ENCODE measurements around the gene MALT1. TPM values are rescaled to one million over a fixed set of nuclear protein-coding genes. Genes with fewer than 3 reads are reported as not detected.

Gene MALT1
- polyA plus RNA-seq, 2 of the 4 experiments (the other 2 are of a cell fraction) = 30.7 to 34.0 TPM

- Histone ChIP-seq H3K4me1 (peaks cover 49% of the 10 kb centered on the region), H3K27ac (peak overlapping the region; percentile 18 to 89; a peak in 4 of 6 replicates), H3K4me3 (no peak overlapping the region), H3K9me3 (no peaks in the 10 kb centered on the region), H3K4me2 (no peak overlapping the region; the same call in 2 of the 3 replicates)
- DNase-seq (ENCODE audit: low read depth in 1 of 2, low spot score in 1 of 2) (no peak), FAIRE-seq (no peak), ATAC-seq (no peak)
- 92% methylated on average over 2 of the region's 2 CpGs for WGBS (ENCODE audit: missing lambda C conversion rate)
- ChIA-PET POLR2A (no interaction called here), CTCF (no interaction called here)
- TF ChIP-seq GATA3 (IDR thresholded peaks at IDR 0.05; ENCODE audit: borderline replicate concordance) (no peak), USF2 (IDR thresholded peaks at IDR 0.05) (no peak), RCOR1 (IDR thresholded peaks at IDR 0.05; ENCODE audit: low read depth, low read length) (no peak)
These were observed 32.8 kb upstream of the MALT1 start for GRCh38 chr18:58638441-58638840.

GRCh38 chr18:58639237-58639636 lies 32.0 kb upstream of the MALT1 start:
- CTCF ChIA-PET = no interaction called here
- FAIRE-seq = no peak
- H3K27ac ChIP-seq = peak overlapping the region; percentile 54 to 89

GRCh38 chr18:58639751-58640427 lies 31.4 kb upstream of the MALT1 start:
- Histone ChIP-seq H3K4me2 (peak overlapping the region; percentile 55), H3K4me1 (peaks cover 53% of the 10 kb centered on the region), H3K4me3 (no peak overlapping the region), H3K9me3 (no peaks in the 10 kb centered on the region), H3K27ac (peak overlapping the region; percentile 54 to 89)
- no peak for DNase-seq (ENCODE audit: low read depth in 1 of 2, low spot score in 1 of 2)
- ChIA-PET POLR2A (interaction anchor here (0.5 to 1.8 kb wide), 2 partner anchors 29 to 31 kb away, joined by 3 to 10 read pairs; partner anchors contain the start of gene MALT1), CTCF (no interaction called here)
- ATAC-seq = peak in 1 of 2 experiments; percentile 50; a peak in 2 of 6 replicates
- WGBS (ENCODE audit: missing lambda C conversion rate) = 46% methylated on average over 5 of the region's 5 CpGs
- no peak for FAIRE-seq
- TF ChIP-seq KDM1A (IDR thresholded peaks at IDR 0.05; ENCODE audit: low read depth) (no peak), CEBPB (IDR thresholded peaks at IDR 0.05) (peak; percentile 77 to 82)

More at GRCh38 chr18:58639237-58639636, 32.0 kb upstream of the MALT1 start:
- 91% methylated on average over 2 of the region's 2 CpGs for WGBS (ENCODE audit: missing lambda C conversion rate)
- TF ChIP-seq REST (IDR thresholded peaks at IDR 0.05) (no peak), MAFK (IDR thresholded peaks at IDR 0.05; ENCODE audit: partially characterized antibody) (no peak), BHLHE40 (IDR thresholded peaks at IDR 0.05; ENCODE audit: low read depth, low read length) (no peak), EP300 (IDR thresholded peaks at IDR 0.05) (no peak), TP53 (CRISPR knock-in tag; IDR thresholded peaks at IDR 0.05) (no peak), CHD2 (IDR thresholded peaks at IDR 0.05; ENCODE audit: low read length, partially characterized antibody) (no peak)
- TF ChIP-seq, protein P1, sequence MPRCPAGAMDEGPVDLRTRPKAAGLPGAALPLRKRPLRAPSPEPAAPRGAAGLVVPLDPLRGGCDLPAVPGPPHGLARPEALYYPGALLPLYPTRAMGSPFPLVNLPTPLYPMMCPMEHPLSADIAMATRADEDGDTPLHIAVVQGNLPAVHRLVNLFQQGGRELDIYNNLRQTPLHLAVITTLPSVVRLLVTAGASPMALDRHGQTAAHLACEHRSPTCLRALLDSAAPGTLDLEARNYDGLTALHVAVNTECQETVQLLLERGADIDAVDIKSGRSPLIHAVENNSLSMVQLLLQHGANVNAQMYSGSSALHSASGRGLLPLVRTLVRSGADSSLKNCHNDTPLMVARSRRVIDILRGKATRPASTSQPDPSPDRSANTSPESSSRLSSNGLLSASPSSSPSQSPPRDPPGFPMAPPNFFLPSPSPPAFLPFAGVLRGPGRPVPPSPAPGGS (IDR thresholded peaks at IDR 0.05) = no peak
- Histone ChIP-seq H3K9me3 (no peaks in the 10 kb centered on the region), H3K4me1 (peaks cover 49% of the 10 kb centered on the region), H3K4me3 (no peak overlapping the region), H3K4me2 (peak overlapping the region; percentile 55)
- POLR2A ChIA-PET = interaction anchor here (0.5 to 1.8 kb wide), 2 partner anchors 28 to 32 kb away, joined by 3 to 10 read pairs; partner anchors contain the start of gene MALT1
- DNase-seq (ENCODE audit: low read depth in 1 of 2, low spot score in 1 of 2) = no peak
- no peak for ATAC-seq

- 75% methylated on average over 4 of the region's 4 CpGs for WGBS (ENCODE audit: missing lambda C conversion rate)
- H3K9me3 ChIP-seq = no peaks in the 10 kb centered on the region
- no peak for ATAC-seq
- peak overlapping the region; percentile 55 for H3K4me2 ChIP-seq
- H3K27ac ChIP-seq = peak overlapping the region; percentile 54 to 89
- no peak for FAIRE-seq
- CTCF ChIA-PET = no interaction called here
- POLR2A ChIA-PET = interaction anchor here (1.8 kb wide), 1 partner anchor 31 kb away, joined by 10 read pairs; the partner anchor contains the start of gene MALT1
- no peak for DNase-seq (ENCODE audit: low read depth in 1 of 2, low spot score in 1 of 2)
- peaks cover 55% of the 10 kb centered on the region for H3K4me1 ChIP-seq
- no peak overlapping the region for H3K4me3 ChIP-seq
- TF ChIP-seq JUN (IDR thresholded peaks at IDR 0.05) (no peak), ZC3H11A (IDR thresholded peaks at IDR 0.05) (no peak), SREBF2 (IDR thresholded peaks at IDR 0.05) (no peak), RNF2 (IDR thresholded peaks at IDR 0.05; ENCODE audit: borderline replicate concordance, low read depth) (no peak), NR3C1 (IDR thresholded peaks at IDR 0.05) (no peak), HOXB13 (CRISPR knock-in tag; IDR thresholded peaks at IDR 0.05; ENCODE audit: low read depth) (no peak), NFE2L2 (conservative IDR thresholded peaks at IDR 0.05; ENCODE audit: low read length) (no peak), CBX8 (IDR thresholded peaks at IDR 0.05) (no peak), BHLHE40 (IDR thresholded peaks at IDR 0.05; ENCODE audit: low read depth, low read length) (no peak), USF2 (IDR thresholded peaks at IDR 0.05) (no peak), MAFK (IDR thresholded peaks at IDR 0.05; ENCODE audit: partially characterized antibody) (no peak), RARB (CRISPR knock-in tag; IDR thresholded peaks at IDR 0.05) (no peak)
- TF ChIP-seq, protein P2, sequence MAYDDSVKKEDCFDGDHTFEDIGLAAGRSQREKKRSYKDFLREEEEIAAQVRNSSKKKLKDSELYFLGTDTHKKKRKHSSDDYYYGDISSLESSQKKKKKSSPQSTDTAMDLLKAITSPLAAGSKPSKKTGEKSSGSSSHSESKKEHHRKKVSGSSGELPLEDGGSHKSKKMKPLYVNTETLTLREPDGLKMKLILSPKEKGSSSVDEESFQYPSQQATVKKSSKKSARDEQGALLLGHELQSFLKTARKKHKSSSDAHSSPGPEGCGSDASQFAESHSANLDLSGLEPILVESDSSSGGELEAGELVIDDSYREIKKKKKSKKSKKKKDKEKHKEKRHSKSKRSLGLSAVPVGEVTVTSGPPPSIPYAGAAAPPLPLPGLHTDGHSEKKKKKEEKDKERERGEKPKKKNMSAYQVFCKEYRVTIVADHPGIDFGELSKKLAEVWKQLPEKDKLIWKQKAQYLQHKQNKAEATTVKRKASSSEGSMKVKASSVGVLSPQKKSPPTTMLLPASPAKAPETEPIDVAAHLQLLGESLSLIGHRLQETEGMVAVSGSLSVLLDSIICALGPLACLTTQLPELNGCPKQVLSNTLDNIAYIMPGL (CRISPR knock-in tag; IDR thresholded peaks at IDR 0.05; ENCODE audit: borderline replicate concordance) = no peak
These were observed 30.8 kb upstream of the MALT1 start for GRCh38 chr18:58640428-58640805.

Data from A549 (cell line).